Caco-2 (cell line): Measurements from ENCODE around the gene PARP4. TPM values are rescaled to one million over a fixed set of nuclear protein-coding genes. Genes with fewer than 3 reads are reported as not detected.
"Not testable (repeated sequence)": the region's sequence is repeated elsewhere in the genome, so short reads cannot be mapped to it uniquely, and the experiment has no call there.

ENCODE experiments used
- BruUV-seq: library from RNA; stranded (reverse); fragments of 400-500 nt; replicated peaks from 2 replicates; lab custom pipeline; 2021; lab: Mats Ljungman, UMichigan
- CTCF ChIA-PET: fragments of 300-600 bp; sonication (Branson Sonifier 250); formaldehyde crosslinking; loops from one replicate; lab custom pipeline; 2022; ENCODE audit warnings: antibody characterized with exemption; lab: Charles Lee
- POLR2A ChIA-PET: fragments of 300-600 bp; sonication (Branson Sonifier 250); formaldehyde crosslinking; loops from one replicate; lab custom pipeline; 2022; ENCODE audit warnings: antibody characterized with exemption; lab: Charles Lee
- DNase-seq, 2 experiments: peaks; one replicate each; pipeline versions ENCODE4 v3.0.0 to v3.0.0-alpha.2; 2020 to 2022
- H3K27me3 ChIP-seq: replicated peaks from 2 replicates; pipeline ENCODE4 v1.6.0; 2011; ENCODE audit warnings: low read length; ENCODE audit not compliant: control insufficient read depth, insufficient read depth
- H3K36me3 ChIP-seq: 2 replicates; pipeline ENCODE4 v1.5.1; 2011; ENCODE audit warnings: low read length; ENCODE audit not compliant: control insufficient read depth, insufficient read depth
- H3K4me1 ChIP-seq: fragments of 250-450 bp; sonication (Bioruptor Pico); 2 replicates; pipeline ENCODE4 v1.5.1; 2020; ENCODE audit warnings: mild to moderate bottlenecking
- H3K4me3 ChIP-seq: 2 replicates; pipeline ENCODE4 v1.5.1; 2011; ENCODE audit warnings: low read depth, mild to moderate bottlenecking, control low read depth, low read length
- H3K9me3 ChIP-seq: fragments of 250-450 bp; sonication (Bioruptor Pico); 2 replicates; pipeline ENCODE4 v1.5.1; 2020; ENCODE audit warnings: mild to moderate bottlenecking, moderate library complexity
- H3K27ac Mint-ChIP-seq: one replicate; pipeline ENCODE4 v1.8.0; 2022; ENCODE audit warnings: mixed read lengths; ENCODE audit not compliant: unreplicated experiment
- H3K27me3 Mint-ChIP-seq: one replicate; pipeline ENCODE4 v1.8.0; 2022; ENCODE audit warnings: mixed read lengths; ENCODE audit not compliant: insufficient read depth, unreplicated experiment
- H3K36me3 Mint-ChIP-seq: one replicate; pipeline ENCODE4 v1.8.0; 2022; ENCODE audit warnings: mild to moderate bottlenecking, mixed read lengths; ENCODE audit not compliant: insufficient read depth, unreplicated experiment
- H3K4me1 Mint-ChIP-seq: one replicate; pipeline ENCODE4 v1.8.0; 2022; ENCODE audit warnings: low read depth, mixed read lengths; ENCODE audit not compliant: unreplicated experiment
- H3K4me3 Mint-ChIP-seq: one replicate; pipeline ENCODE4 v1.8.0; 2022; ENCODE audit warnings: mild to moderate bottlenecking, moderate library complexity, mixed read lengths; ENCODE audit not compliant: unreplicated experiment
- H3K9me3 Mint-ChIP-seq: one replicate; pipeline ENCODE4 v1.8.0; 2022; ENCODE audit warnings: mixed read lengths; ENCODE audit not compliant: unreplicated experiment
- intact Hi-C: fragments of 100-400 bp; cut with micrococcal nuclease; formaldehyde crosslinking; loops from one replicate; pipeline ENCODE4 v1.10.0; 2022; ENCODE audit not compliant: unreplicated experiment
- total RNA-seq: library from RNA; stranded (reverse); gene quantifications from 2 replicates; pipeline ENCODE4 v1.2.3, GENCODE V29; 2022
- TF ChIP-seq, protein P1 (sequence below), 2 experiments: fragments of 200-600 bp in 1 of 2; IDR thresholded peaks; 1 replicate in 1 of 2; 2 replicates in 1 of 2; pipeline versions ENCODE4 v1.5.1 to v1.8.0; 2011 to 2022; ENCODE audit warnings: antibody characterized with exemption in 1 of 2, control low read depth in 1 of 2, inconsistent platforms in 1 of 2, low read depth in 1 of 2, low read length in 1 of 2, mild to moderate bottlenecking in 1 of 2, moderate library complexity in 1 of 2; ENCODE audit not compliant: insufficient read depth in 1 of 2, severe bottlenecking in 1 of 2, unreplicated experiment in 1 of 2

PARP4 gene
- total RNA-seq, 1 experiment from 2014 or later: 29.7 TPM

DNA sequence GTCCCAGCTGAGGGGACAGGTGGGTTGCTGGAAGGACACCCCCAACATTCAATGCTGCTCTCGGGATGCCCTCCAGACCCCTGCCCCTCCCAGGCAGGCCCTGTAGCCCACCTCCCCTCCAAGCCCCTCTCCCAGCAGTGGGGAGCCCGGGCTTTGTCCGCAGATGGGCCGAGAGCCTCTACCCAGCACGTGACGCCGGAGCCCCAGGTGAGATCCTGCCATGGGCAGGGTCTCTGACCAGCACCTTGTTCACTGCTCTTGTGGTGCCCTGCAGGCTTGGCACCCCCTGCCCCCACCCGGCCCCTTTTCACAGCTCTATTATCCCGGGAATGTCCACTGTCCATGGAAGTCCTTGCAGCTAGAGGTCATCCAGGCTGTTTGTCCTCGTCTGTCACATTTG, 126.7 kb downstream of the PARP4 start:
- DNase-seq: no peak

DNA sequence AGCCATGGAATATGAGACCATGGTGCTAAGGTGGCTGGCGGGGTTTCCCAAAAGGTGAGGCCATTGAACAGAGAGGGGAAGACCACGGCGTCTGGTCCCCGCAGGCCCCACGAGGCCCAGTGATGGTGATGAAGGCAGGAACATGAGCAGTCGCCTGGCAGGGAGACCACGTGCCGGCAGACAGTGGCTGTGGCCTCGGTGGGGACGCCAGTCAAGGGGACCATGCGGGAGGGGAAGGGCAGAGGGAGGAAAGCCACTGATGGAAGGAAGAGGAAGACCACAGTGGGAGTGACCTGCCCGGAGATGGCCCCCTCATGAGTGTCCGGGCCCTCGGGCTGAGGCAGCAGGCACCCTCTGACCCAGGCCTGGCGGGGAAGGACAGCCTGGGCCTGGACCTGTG, 127.6 kb downstream of the PARP4 start:
- intact Hi-C loops, H3K4me1 Mint-ChIP-seq, CTCF ChIA-PET, H3K4me3 ChIP-seq, BruUV-seq, H3K9me3 Mint-ChIP-seq, H3K27me3 Mint-ChIP-seq, H3K27ac Mint-ChIP-seq, H3K36me3 Mint-ChIP-seq, POLR2A ChIA-PET, H3K4me1 ChIP-seq, DNase-seq, H3K9me3 ChIP-seq, H3K4me3 Mint-ChIP-seq, H3K27me3 ChIP-seq, H3K36me3 ChIP-seq: not testable (repeated sequence)

More for the DNA sequence above, 126.7 kb downstream of the PARP4 start:
- Histone ChIP-seq H3K36me3 (no peaks in the 10 kb centered on the region), H3K9me3 (no peaks in the 10 kb centered on the region), H3K4me1 (no peaks in the 10 kb centered on the region), H3K27me3 (no peaks in the 10 kb centered on the region), H3K4me3 (no peak overlapping the region)
- intact Hi-C loops: no loop called here
- Mint-ChIP-seq H3K4me1 (no peaks in the 10 kb centered on the region), H3K4me3 (no peak overlapping the region), H3K27me3 (no peaks in the 10 kb centered on the region), H3K27ac (no peak overlapping the region), H3K9me3 (no peaks in the 10 kb centered on the region), H3K36me3 (no peaks in the 10 kb centered on the region)
- POLR2A ChIA-PET: no interaction called here
- no TSS peak for BruUV-seq
- CTCF ChIA-PET: no interaction called here
- TF ChIP-seq, protein P1, sequence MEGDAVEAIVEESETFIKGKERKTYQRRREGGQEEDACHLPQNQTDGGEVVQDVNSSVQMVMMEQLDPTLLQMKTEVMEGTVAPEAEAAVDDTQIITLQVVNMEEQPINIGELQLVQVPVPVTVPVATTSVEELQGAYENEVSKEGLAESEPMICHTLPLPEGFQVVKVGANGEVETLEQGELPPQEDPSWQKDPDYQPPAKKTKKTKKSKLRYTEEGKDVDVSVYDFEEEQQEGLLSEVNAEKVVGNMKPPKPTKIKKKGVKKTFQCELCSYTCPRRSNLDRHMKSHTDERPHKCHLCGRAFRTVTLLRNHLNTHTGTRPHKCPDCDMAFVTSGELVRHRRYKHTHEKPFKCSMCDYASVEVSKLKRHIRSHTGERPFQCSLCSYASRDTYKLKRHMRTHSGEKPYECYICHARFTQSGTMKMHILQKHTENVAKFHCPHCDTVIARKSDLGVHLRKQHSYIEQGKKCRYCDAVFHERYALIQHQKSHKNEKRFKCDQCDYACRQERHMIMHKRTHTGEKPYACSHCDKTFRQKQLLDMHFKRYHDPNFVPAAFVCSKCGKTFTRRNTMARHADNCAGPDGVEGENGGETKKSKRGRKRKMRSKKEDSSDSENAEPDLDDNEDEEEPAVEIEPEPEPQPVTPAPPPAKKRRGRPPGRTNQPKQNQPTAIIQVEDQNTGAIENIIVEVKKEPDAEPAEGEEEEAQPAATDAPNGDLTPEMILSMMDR (IDR thresholded peaks at IDR 0.05; ENCODE audit: insufficient read depth in 1 of 2, low read depth in 1 of 2, low read length in 1 of 2, severe bottlenecking in 1 of 2, unreplicated experiment in 1 of 2): no peak

DNA sequence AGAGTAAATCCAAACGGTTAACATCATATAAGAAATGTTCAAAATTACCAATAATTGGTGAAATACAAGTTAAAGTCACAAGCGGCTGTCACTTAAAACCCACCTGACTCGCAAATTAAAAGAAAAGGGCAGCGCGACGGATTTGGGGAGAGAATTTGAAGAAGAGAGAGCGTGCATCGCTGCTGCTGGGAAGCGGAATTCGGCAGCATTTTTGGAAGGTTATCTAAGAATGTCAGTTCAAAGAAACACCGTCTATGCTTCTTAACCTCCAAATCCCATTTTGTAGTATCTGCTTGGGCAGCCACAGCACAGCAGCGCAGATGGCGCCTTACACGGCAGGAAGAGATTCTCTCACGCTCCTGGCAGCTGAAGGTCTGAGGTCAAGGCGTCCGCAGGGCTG, 128.5 kb downstream of the PARP4 start:
- H3K9me3 Mint-ChIP-seq, DNase-seq, H3K36me3 Mint-ChIP-seq, intact Hi-C loops, H3K27ac Mint-ChIP-seq, CTCF ChIA-PET, H3K36me3 ChIP-seq, POLR2A ChIA-PET, H3K4me1 ChIP-seq, H3K4me3 Mint-ChIP-seq, H3K4me3 ChIP-seq, BruUV-seq, H3K27me3 Mint-ChIP-seq, H3K9me3 ChIP-seq, H3K27me3 ChIP-seq, H3K4me1 Mint-ChIP-seq: not testable (repeated sequence)

DNA sequence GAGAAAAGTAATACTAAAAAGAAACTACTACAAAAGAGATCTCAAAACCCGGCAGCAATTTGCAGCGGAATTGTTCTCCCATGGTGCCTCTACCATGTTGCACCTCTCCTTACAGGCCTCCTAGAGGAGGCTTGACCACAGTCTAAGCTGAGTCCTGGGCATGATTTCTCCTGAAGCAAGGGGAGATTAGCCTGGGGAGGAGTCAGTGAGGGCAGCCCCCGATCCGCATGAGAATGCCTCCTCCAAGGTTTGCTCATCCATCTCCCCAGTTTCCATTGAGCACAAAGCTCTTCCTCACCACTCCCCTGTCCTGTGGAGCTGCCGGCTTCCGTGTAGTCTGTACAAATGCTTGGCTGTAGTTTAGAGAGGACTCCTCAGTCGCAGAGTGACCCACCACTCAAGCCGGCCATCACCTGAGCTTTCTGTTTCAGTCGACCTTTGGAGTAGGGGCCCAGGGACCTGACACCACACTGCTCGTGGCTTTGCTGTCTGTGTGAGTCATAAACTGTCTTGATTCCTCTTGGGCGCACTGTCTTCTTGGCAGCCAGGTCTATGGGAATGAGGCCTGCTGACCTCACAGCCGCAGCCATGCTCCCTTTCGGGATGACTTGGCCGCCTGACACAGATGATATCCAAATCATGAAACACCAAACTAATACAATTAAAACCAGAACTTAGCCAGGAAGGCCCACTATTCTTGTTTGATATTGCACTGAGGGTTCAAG, 130.9 kb downstream of the PARP4 start:
- no peaks in the 10 kb centered on the region for H3K4me1 Mint-ChIP-seq
- intact Hi-C loops: no loop called here
- no peak for DNase-seq
- peaks cover 11% of the 10 kb centered on the region for H3K27me3 Mint-ChIP-seq
- ChIA-PET POLR2A (no interaction called here), CTCF (no interaction called here)
- Histone ChIP-seq H3K4me1 (no peaks in the 10 kb centered on the region), H3K27me3 (no peaks in the 10 kb centered on the region), H3K4me3 (no peak overlapping the region), H3K9me3 (no peaks in the 10 kb centered on the region), H3K36me3 (no peaks in the 10 kb centered on the region)
- TF ChIP-seq, protein P1 (IDR thresholded peaks at IDR 0.05; ENCODE audit: insufficient read depth in 1 of 2, low read depth in 1 of 2, low read length in 1 of 2, severe bottlenecking in 1 of 2, unreplicated experiment in 1 of 2): no peak
- no peak overlapping the region for H3K27ac Mint-ChIP-seq
- no TSS peak for BruUV-seq
- no peaks in the 10 kb centered on the region for H3K36me3 Mint-ChIP-seq
- H3K9me3 Mint-ChIP-seq: no peaks in the 10 kb centered on the region
- H3K4me3 Mint-ChIP-seq: no peak overlapping the region

DNA sequence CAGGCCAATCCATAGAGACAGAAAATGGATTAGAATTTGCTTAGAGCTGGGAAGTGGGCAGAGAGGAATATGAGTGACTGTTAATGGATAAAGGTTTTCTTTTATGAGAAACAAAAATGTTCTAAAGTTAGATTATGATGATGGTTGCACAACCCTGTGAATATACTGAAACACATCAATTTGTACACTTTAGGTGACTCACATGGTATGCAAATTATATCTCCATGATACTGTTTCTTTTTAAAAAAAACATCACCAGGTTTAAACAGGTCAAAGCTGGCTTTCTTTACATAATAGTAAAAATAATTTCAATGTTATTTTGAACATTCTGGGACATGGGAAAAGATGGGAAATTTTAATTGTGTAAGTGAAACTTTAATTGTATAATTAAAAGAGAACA, 131.7 kb downstream of the PARP4 start:
- POLR2A ChIA-PET, H3K36me3 Mint-ChIP-seq, H3K27me3 ChIP-seq, H3K36me3 ChIP-seq, intact Hi-C loops, H3K4me3 Mint-ChIP-seq, BruUV-seq, H3K4me1 ChIP-seq, H3K27ac Mint-ChIP-seq, H3K4me1 Mint-ChIP-seq, H3K4me3 ChIP-seq, DNase-seq, CTCF ChIA-PET, H3K9me3 Mint-ChIP-seq, H3K9me3 ChIP-seq: not testable (repeated sequence)
- H3K27me3 Mint-ChIP-seq: peaks cover 11% of the 10 kb centered on the region
